ENCODE data around the gene COL27A1. TPM values are rescaled to one million over a fixed set of nuclear protein-coding genes. Genes with fewer than 3 reads are reported as not detected.
"Not testable (repeated sequence)": the region's sequence is repeated elsewhere in the genome, so short reads cannot be mapped to it uniquely, and the experiment has no call there.

Gene COL27A1
- total and polyA plus RNA-seq, 8 donors = 15.8 to 180 (median 147) TPM

- H3K27me3 ChIP-seq = no peaks in the 10 kb centered on the region
- H3K4me3 ChIP-seq = no peak overlapping the region
- no peak for TF ChIP-seq CTCF (IDR thresholded peaks at IDR 0.05)
- no peak for ATAC-seq
- intact Hi-C loops (cut with DNase I) = no loop called here
- no peaks in the 10 kb centered on the region for H3K36me3 ChIP-seq
- H3K4me1 ChIP-seq = peaks cover 0 to 42% of the 10 kb centered on the region in 2 donors
- peak in 2 of 4 donors; percentile 24 to 25 for DNase-seq
- no peak overlapping the region for H3K27ac ChIP-seq
- H3K9me3 ChIP-seq = no peaks in the 10 kb centered on the region
Measured at GRCh38 chr9:114316605-114317230, 161.4 kb downstream of the COL27A1 start.

- Histone ChIP-seq H3K27me3 (no peaks in the 10 kb centered on the region), H3K4me3 (no peak overlapping the region), H3K36me3 (no peaks in the 10 kb centered on the region), H3K27ac (peak overlapping the region in 1 of 2 donors; percentile 72), H3K4me1 (peaks cover 0 to 51% of the 10 kb centered on the region in 2 donors), H3K9me3 (no peaks in the 10 kb centered on the region)
- TF ChIP-seq CTCF (IDR thresholded peaks at IDR 0.05) = no peak
- intact Hi-C loops (cut with DNase I) = no loop called here
- DNase-seq (peak in 2 of 4 donors; percentile 4 to 42), ATAC-seq (no peak)
Measured at GRCh38 chr9:114317665-114318357, 162.5 kb downstream of the COL27A1 start.

- ATAC-seq = no peak
- no peak for TF ChIP-seq CTCF (IDR thresholded peaks at IDR 0.05)
- intact Hi-C loops (cut with DNase I) = no loop called here
- Histone ChIP-seq H3K4me1 (peaks cover 0 to 51% of the 10 kb centered on the region in 2 donors), H3K27ac (peak overlapping the region in 1 of 2 donors; percentile 72), H3K36me3 (no peaks in the 10 kb centered on the region), H3K27me3 (no peaks in the 10 kb centered on the region), H3K9me3 (no peaks in the 10 kb centered on the region), H3K4me3 (no peak overlapping the region)
- peak in 1 of 4 donors; percentile 3 for DNase-seq
Measured at GRCh38 chr9:114318416-114318815, 163.1 kb downstream of the COL27A1 start.

GRCh38 chr9:114319147-114319546 lies 163.8 kb downstream of the COL27A1 start:
- Histone ChIP-seq H3K9me3 (no peaks in the 10 kb centered on the region), H3K4me3 (no peak overlapping the region), H3K36me3 (no peaks in the 10 kb centered on the region), H3K27ac (no peak overlapping the region), H3K27me3 (no peaks in the 10 kb centered on the region), H3K4me1 (peaks cover 0 to 51% of the 10 kb centered on the region in 2 donors)
- intact Hi-C loops (cut with DNase I) = no loop called here
- DNase-seq (peak in 1 of 4 donors; percentile 32), ATAC-seq (peak; percentile 12)
- TF ChIP-seq CTCF (IDR thresholded peaks at IDR 0.05) = no peak

- H3K9me3 ChIP-seq; H3K27ac ChIP-seq; H3K27me3 ChIP-seq; H3K4me3 ChIP-seq; H3K36me3 ChIP-seq; intact Hi-C loops (cut with DNase I): not testable (repeated sequence)
- H3K4me1 ChIP-seq = peaks cover 0 to 39% of the 10 kb centered on the region in 2 donors
- DNase-seq = peak in 1 of 4 donors; percentile 36
- peak; percentile 8 for ATAC-seq
Measured at GRCh38 chr9:114320710-114321109, 165.4 kb downstream of the COL27A1 start.
